Activated B cell treated with CpG ODN at 0.5 μM for 24 hours (primary cell): ENCODE data around the gene COPA. TPM values are rescaled to one million over a fixed set of nuclear protein-coding genes. Genes with fewer than 3 reads are reported as not detected.

ENCODE experiments used
- ATAC-seq: fragments of 200-7000 bp; cut with Tn5 transposase; one replicate; pipeline ENCODE4 v1.10.0; 2021; ENCODE audit warnings: low read depth, mild to moderate bottlenecking, moderate library complexity
- CTCF ChIA-PET: fragments of 350-600 bp; sonication (Branson Sonifier 250); formaldehyde crosslinking; loops from one replicate; lab custom pipeline; 2021; ENCODE audit warnings: antibody characterized with exemption; lab: Charles Lee
- POLR2A ChIA-PET: fragments of 350-600 bp; sonication (Branson Sonifier 250); formaldehyde crosslinking; loops from one replicate; lab custom pipeline; 2021; ENCODE audit warnings: antibody characterized with exemption; lab: Charles Lee
- DNase-seq: peaks from one replicate; pipeline ENCODE4 v3.0.0; 2022
- H3K27ac Mint-ChIP-seq: one replicate; pipeline ENCODE4 v1.8.0; 2020; ENCODE audit warnings: mixed read lengths
- H3K27me3 Mint-ChIP-seq: one replicate; pipeline ENCODE4 v1.8.0; 2021; ENCODE audit warnings: mixed read lengths
- H3K36me3 Mint-ChIP-seq: one replicate; pipeline ENCODE4 v1.8.0; 2021; ENCODE audit warnings: low read depth, mixed read lengths
- H3K4me1 Mint-ChIP-seq: one replicate; pipeline ENCODE4 v1.8.0; 2021; ENCODE audit warnings: mixed read lengths
- H3K4me3 Mint-ChIP-seq: one replicate; pipeline ENCODE4 v1.8.0; 2020; ENCODE audit warnings: mild to moderate bottlenecking, mixed read lengths
- H3K9me3 Mint-ChIP-seq: one replicate; pipeline ENCODE4 v1.8.0; 2020; ENCODE audit warnings: mixed read lengths
- CTCF ChIP-seq: fragments of 200-600 bp; IDR thresholded peaks from one replicate; pipeline ENCODE4 v1.8.0; 2022; ENCODE audit warnings: antibody characterized with exemption, mild to moderate bottlenecking
- intact Hi-C: fragments of 100-400 bp; cut with micrococcal nuclease; formaldehyde crosslinking; loops from one replicate; pipeline ENCODE4 v1.15.1; 2024
- total RNA-seq: library from RNA; stranded (reverse); gene quantifications from 2 replicates; pipeline ENCODE4 v1.2.3, GENCODE V29; 2022

Gene COPA
- total RNA-seq, 1 donor from 2014 or later = 174 TPM

- Mint-ChIP-seq H3K4me1 (no peaks in the 10 kb centered on the region), H3K4me3 (no peak overlapping the region), H3K27me3 (no peaks in the 10 kb centered on the region), H3K9me3 (no peaks in the 10 kb centered on the region), H3K27ac (no peak overlapping the region), H3K36me3 (peaks cover 80% of the 10 kb centered on the region)
- DNase-seq = no peak
- intact Hi-C loops = no loop called here
- no peak for TF ChIP-seq CTCF
- ChIA-PET CTCF (no interaction called here), POLR2A (no interaction called here)
- no peak for ATAC-seq
These were observed 15.0 kb upstream of the COPA start for GRCh38 chr1:160358073-160358472.

GRCh38 chr1:160357286-160358002, 14.4 kb upstream of the COPA start:
- intact Hi-C loops = no loop called here
- Mint-ChIP-seq H3K36me3 (peaks cover 86% of the 10 kb centered on the region), H3K27me3 (no peaks in the 10 kb centered on the region), H3K27ac (no peak overlapping the region), H3K9me3 (no peaks in the 10 kb centered on the region), H3K4me1 (no peaks in the 10 kb centered on the region), H3K4me3 (no peak overlapping the region)
- ATAC-seq = no peak
- no peak for DNase-seq
- TF ChIP-seq CTCF = no peak
- ChIA-PET POLR2A (no interaction called here), CTCF (no interaction called here)

- no peak for TF ChIP-seq CTCF
- no peak for DNase-seq
- H3K36me3 Mint-ChIP-seq = peaks cover 98% of the 10 kb centered on the region
- H3K9me3 Mint-ChIP-seq = no peaks in the 10 kb centered on the region
- no peak overlapping the region for H3K4me3 Mint-ChIP-seq
- H3K27ac Mint-ChIP-seq = no peak overlapping the region
- H3K4me1 Mint-ChIP-seq = no peaks in the 10 kb centered on the region
- ChIA-PET CTCF (interaction anchor here (0.9 to 3.0 kb wide), 7 partner anchors 8 to 253 kb away, joined by 3 to 30 read pairs (median 4); no protein-coding TSS in a partner anchor), POLR2A (interaction anchor here (1.8 kb wide), 1 partner anchor 18 kb away, joined by 4 read pairs; no protein-coding TSS in a partner anchor)
- intact Hi-C loops = loop anchor here (1.0 kb wide), 2 partner anchors 22 to 253 kb away; no protein-coding TSS in a partner anchor
- peak; percentile 54 for ATAC-seq
- no peaks in the 10 kb centered on the region for H3K27me3 Mint-ChIP-seq
These were observed 11.4 kb upstream of the COPA start for GRCh38 chr1:160354388-160354985.

GRCh38 chr1:160353223-160353622, 10.2 kb upstream of the COPA start:
- peaks cover 97% of the 10 kb centered on the region for H3K36me3 Mint-ChIP-seq

More at GRCh38 chr1:160353223-160353622, 10.2 kb upstream of the COPA start:
- intact Hi-C loops = no loop called here
- no peak for DNase-seq
- Mint-ChIP-seq H3K4me1 (no peaks in the 10 kb centered on the region), H3K27ac (peak overlapping the region; percentile 37), H3K27me3 (no peaks in the 10 kb centered on the region), H3K4me3 (no peak overlapping the region), H3K9me3 (no peaks in the 10 kb centered on the region)
- CTCF ChIA-PET = interaction anchor here (1.3 to 3.0 kb wide), 4 partner anchors 11 to 62 kb away, joined by 3 to 30 read pairs (median 6); no protein-coding TSS in a partner anchor
- no peak for ATAC-seq
- no peak for TF ChIP-seq CTCF
- POLR2A ChIA-PET = interaction anchor here (0.6 kb wide), 1 partner anchor 512 kb away, joined by 3 read pairs; no protein-coding TSS in a partner anchor
